Pericardium fibroblast (primary cell): Measurements from ENCODE around the gene GCH1. TPM values are rescaled to one million over a fixed set of nuclear protein-coding genes. Genes with fewer than 3 reads are reported as not detected.

ENCODE experiments used
- total RNA-seq: library from RNA; depleted of rRNA; stranded (reverse); fragments of >200 nt; gene quantifications from 2 replicates; pipeline ENCODE4 v1.2.3, GENCODE V29; 2015

GCH1 gene
- 7.7 and 8.0 TPM in 2 replicates for total RNA-seq

GRCh38 chr14:54902521-54903420 lies at the start of gene GCH1:
Gene GCH1, minus strand, starts transcription at chr14:54902826. Its CDS starts 163 bp downstream, at chr14:54902663.

Other genes with a start within 250 kb of the GCH1 start
- 3.4 and 9.6 TPM in 2 replicates for gene WDHD1, start 124.3 kb upstream of the GCH1 start, total RNA-seq
- gene SOCS4, start 124.4 kb upstream of the GCH1 start, total RNA-seq: 8.3 and 8.5 TPM in 2 replicates
- 64.7 and 70.0 TPM in 2 replicates for gene MAPK1IP1L, start 148.8 kb upstream of the GCH1 start, total RNA-seq
- 396 and 695 TPM in 2 replicates for gene LGALS3, start 226.4 kb upstream of the GCH1 start, total RNA-seq